Colonic mucosa (tissue), 4 donors: ENCODE measurements around the gene C12orf75. TPM values are rescaled to one million over a fixed set of nuclear protein-coding genes. Genes with fewer than 3 reads are reported as not detected.

ENCODE experiments used
- DNase-seq: peaks from one replicate; pipeline ENCODE4 v3.0.0-alpha.2; 2020
- H3K27ac ChIP-seq: fragments of 200-600 bp; one replicate; pipeline ENCODE4 v1.8.0; 2021
- H3K27me3 ChIP-seq: fragments of 200-600 bp; one replicate; pipeline ENCODE4 v1.8.0; 2021
- H3K36me3 ChIP-seq: fragments of 200-600 bp; one replicate; pipeline ENCODE4 v1.8.0; 2021
- H3K4me1 ChIP-seq: fragments of 200-600 bp; one replicate; pipeline ENCODE4 v1.8.0; 2021; ENCODE audit warnings: mild to moderate bottlenecking
- H3K4me3 ChIP-seq: fragments of 200-600 bp; one replicate; pipeline ENCODE4 v1.8.0; 2021
- H3K9ac ChIP-seq, 2 donors: one replicate each; pipeline ENCODE4 v1.7.0; 2013; ENCODE audit warnings: control low read depth in 2 of 2, low read depth in 2 of 2, low read length in 2 of 2
- H3K9me3 ChIP-seq: fragments of 200-600 bp; one replicate; pipeline ENCODE4 v1.8.0; 2021
- intact Hi-C: fragments of 100-400 bp; cut with DNase I; formaldehyde crosslinking; loops from one replicate; pipeline ENCODE4 v1.14.1; 2022
- total RNA-seq, 2 donors: library from RNA; stranded (reverse); fragmentation: NEBNext Ultra II Directional in 1 of 2; extraction: Animal tissue kit (Norgen Biotek cat#: 25700) in 1 of 2; gene quantifications; one replicate each; pipeline ENCODE4 v1.2.1, GENCODE V29; 2021
- TF ChIP-seq, protein P1 (sequence below): fragments of 200-600 bp; IDR thresholded peaks from one replicate; pipeline ENCODE4 v1.8.0; 2022; ENCODE audit warnings: antibody characterized with exemption, mild to moderate bottlenecking
- donor health status: healthy.
- donor health status: DM: no; HTN: no; CAD: no.
- donor health status: DM: no; HTN: no; CAD: no.

The C12orf75 gene
- total RNA-seq, 2 donors from 2014 or later, result 77.9 to 109 TPM

DNA sequence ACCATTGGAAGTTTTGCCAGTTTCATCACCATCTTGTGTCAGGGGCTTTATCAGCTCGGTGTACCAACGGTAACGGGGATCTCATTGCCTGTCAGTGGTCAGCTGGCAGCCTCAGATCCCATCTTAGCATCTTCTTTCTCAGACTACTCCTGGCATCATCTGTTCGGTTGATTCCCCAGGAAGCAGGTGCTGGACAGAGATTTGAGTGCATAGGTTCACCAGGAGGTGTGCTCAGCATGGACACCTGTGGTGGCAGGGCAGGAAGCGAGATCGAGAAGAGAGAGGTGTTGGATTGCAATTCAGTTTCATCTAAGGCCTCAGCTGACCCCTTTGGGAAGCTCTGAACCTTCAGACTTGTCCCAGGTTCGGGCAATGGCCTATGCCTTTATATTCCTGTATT lies 76.0 kb downstream of the C12orf75 start:
- Histone ChIP-seq H3K4me3 (no peak overlapping the region), H3K9ac (no peak overlapping the region), H3K4me1 (no peaks in the 10 kb centered on the region), H3K36me3 (no peaks in the 10 kb centered on the region), H3K9me3 (no peaks in the 10 kb centered on the region), H3K27me3 (no peaks in the 10 kb centered on the region), H3K27ac (no peak overlapping the region)
- no peak for DNase-seq
- TF ChIP-seq, protein P1, sequence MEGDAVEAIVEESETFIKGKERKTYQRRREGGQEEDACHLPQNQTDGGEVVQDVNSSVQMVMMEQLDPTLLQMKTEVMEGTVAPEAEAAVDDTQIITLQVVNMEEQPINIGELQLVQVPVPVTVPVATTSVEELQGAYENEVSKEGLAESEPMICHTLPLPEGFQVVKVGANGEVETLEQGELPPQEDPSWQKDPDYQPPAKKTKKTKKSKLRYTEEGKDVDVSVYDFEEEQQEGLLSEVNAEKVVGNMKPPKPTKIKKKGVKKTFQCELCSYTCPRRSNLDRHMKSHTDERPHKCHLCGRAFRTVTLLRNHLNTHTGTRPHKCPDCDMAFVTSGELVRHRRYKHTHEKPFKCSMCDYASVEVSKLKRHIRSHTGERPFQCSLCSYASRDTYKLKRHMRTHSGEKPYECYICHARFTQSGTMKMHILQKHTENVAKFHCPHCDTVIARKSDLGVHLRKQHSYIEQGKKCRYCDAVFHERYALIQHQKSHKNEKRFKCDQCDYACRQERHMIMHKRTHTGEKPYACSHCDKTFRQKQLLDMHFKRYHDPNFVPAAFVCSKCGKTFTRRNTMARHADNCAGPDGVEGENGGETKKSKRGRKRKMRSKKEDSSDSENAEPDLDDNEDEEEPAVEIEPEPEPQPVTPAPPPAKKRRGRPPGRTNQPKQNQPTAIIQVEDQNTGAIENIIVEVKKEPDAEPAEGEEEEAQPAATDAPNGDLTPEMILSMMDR, result no peak
- intact Hi-C loops, result no loop called here

- intact Hi-C loops, result no loop called here
- Histone ChIP-seq H3K27ac (no peak overlapping the region), H3K9ac (no peak overlapping the region), H3K9me3 (no peaks in the 10 kb centered on the region), H3K4me3 (no peak overlapping the region), H3K27me3 (no peaks in the 10 kb centered on the region), H3K4me1 (no peaks in the 10 kb centered on the region), H3K36me3 (no peaks in the 10 kb centered on the region)
- TF ChIP-seq, protein P1, result no peak
- DNase-seq, result no peak
Observed at GRCh38 chr12:105409279-105409678, 78.8 kb downstream of the C12orf75 start.

DNA sequence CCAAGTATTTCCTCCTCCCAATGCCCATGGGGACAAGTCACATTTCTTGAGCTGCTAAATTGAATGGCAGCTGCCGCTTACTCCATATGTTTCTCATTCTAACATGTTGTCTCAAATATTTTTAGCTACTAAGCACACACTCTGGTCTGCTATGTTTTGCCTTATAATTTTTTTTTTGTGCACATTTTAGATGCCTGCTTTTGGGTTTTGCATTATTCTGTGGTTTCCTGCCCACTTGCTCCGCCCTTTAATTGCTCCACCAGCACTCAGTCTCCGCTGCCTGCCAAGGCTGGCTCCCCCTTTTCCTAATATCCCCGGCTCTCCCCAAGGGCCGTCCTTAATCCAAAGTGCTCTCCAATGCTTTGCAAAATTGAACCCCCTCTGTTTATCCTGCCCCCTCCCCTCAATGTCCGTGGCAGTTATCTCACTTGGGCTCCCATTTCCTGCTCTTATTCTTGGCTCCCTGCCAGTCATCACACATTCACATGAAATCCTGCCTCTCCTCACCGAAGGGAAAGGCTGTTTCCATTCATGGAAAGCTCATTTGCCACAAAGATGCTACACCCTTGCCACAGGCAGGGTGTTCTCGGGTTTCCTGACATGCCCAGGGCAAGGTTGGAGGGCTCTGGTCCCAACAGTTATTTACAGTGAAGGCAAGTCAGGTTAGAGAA lies 79.4 kb downstream of the C12orf75 start:
- Histone ChIP-seq H3K27ac (no peak overlapping the region), H3K9me3 (no peaks in the 10 kb centered on the region), H3K4me3 (no peak overlapping the region), H3K36me3 (no peaks in the 10 kb centered on the region), H3K4me1 (no peaks in the 10 kb centered on the region), H3K27me3 (no peaks in the 10 kb centered on the region), H3K9ac (no peak overlapping the region)
- TF ChIP-seq, protein P1, result no peak
- intact Hi-C loops, result no loop called here
- peak; percentile 31 for DNase-seq

DNA sequence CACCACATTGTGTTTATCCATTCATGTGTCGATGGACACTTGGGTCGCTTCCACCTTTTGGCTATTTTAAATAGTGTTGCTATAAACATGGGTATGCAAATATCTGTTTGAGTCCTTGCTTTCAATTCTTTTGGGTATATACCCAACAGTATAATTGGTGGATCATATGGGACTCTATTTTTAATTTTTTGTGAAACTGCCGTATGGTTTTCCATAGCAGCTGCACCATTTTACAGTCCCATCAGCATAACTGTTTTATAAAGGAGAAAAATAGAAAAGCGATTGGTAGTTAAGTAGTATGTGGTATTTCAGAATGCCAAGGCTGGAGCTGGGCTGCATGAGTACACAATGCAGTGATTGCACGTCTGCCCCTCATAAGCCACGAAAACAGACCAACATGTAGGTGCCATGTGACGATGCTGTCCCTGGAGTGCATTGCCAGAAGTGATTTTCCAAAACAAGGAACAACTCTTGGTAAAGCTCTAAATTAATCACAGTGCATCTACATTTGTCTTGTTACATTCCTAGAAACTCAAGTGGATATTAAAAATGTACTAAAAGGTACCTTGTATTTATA lies 83.5 kb downstream of the C12orf75 start:
- no peaks in the 10 kb centered on the region for H3K27me3 ChIP-seq
- TF ChIP-seq, protein P1, result no peak
- H3K9ac ChIP-seq, result no peak overlapping the region
- no peaks in the 10 kb centered on the region for H3K36me3 ChIP-seq
- no peak for DNase-seq
- intact Hi-C loops, result no loop called here
- no peak overlapping the region for H3K27ac ChIP-seq
- no peak overlapping the region for H3K4me3 ChIP-seq
- no peaks in the 10 kb centered on the region for H3K9me3 ChIP-seq
- H3K4me1 ChIP-seq, result no peaks in the 10 kb centered on the region

GRCh38 chr12:105417732-105418131 lies 87.2 kb downstream of the C12orf75 start:
- no peak overlapping the region for H3K4me3 ChIP-seq
- intact Hi-C loops, result no loop called here
- H3K9ac ChIP-seq, result no peak overlapping the region
- no peaks in the 10 kb centered on the region for H3K9me3 ChIP-seq
- H3K27me3 ChIP-seq, result no peaks in the 10 kb centered on the region
- H3K27ac ChIP-seq, result no peak overlapping the region
- H3K36me3 ChIP-seq, result no peaks in the 10 kb centered on the region
- no peak for DNase-seq
- no peaks in the 10 kb centered on the region for H3K4me1 ChIP-seq
- TF ChIP-seq, protein P1, result no peak
